GM12878 (cell line): Measurements from ENCODE around the gene ZNF777. TPM values are rescaled to one million over a fixed set of nuclear protein-coding genes. Genes with fewer than 3 reads are reported as not detected.

Source experiments
- ATAC-seq: fragments of 200-7000 bp; cut with Tn5 transposase; 3 replicates; pipeline ENCODE4 v1.9.1; 2020; ENCODE audit warnings: mild to moderate bottlenecking, moderate library complexity
- BruUV-seq: library from RNA; stranded (reverse); fragments of 400-500 nt; replicated peaks from 2 replicates; lab custom pipeline; 2021; lab: Mats Ljungman, UMichigan
- CTCF ChIA-PET: fragments of 300-600 bp; sonication (Branson Sonifier 250); formaldehyde crosslinking; extraction: SDS; loops from one replicate; lab custom pipeline; 2021; ENCODE audit warnings: inconsistent platforms; lab: Yijun Ruan, JAX
- POLR2A ChIA-PET: fragments of 350-600 bp; formaldehyde crosslinking; extraction: SDS; loops from one replicate; lab custom pipeline; 2021; ENCODE audit warnings: inconsistent platforms; lab: Charles Lee
- RAD21 ChIA-PET: fragments of 300-600 bp; sonication (Branson Sonifier 250); formaldehyde crosslinking; loops from one replicate; lab custom pipeline; 2023; ENCODE audit warnings: antibody characterized with exemption; ENCODE audit not compliant: unreplicated experiment; lab: Charles Lee
- SMC1A ChIA-PET: fragments of 300-600 bp; sonication (Branson Sonifier 250); formaldehyde crosslinking; loops from one replicate; lab custom pipeline; 2023; ENCODE audit not compliant: unreplicated experiment, uncharacterized antibody; lab: Charles Lee
- DNase-seq: peaks from one replicate; pipeline ENCODE4 v3.0.0-alpha.2; 2011; ENCODE audit warnings: low read depth, low spot score
- FAIRE-seq: peaks from 3 replicates; lab custom pipeline; 2011; peaks lifted over from hg19 to GRCh38; lab: Jason Lieb, UNC
- H2AFZ ChIP-seq: 2 replicates; pipeline ENCODE4 v1.6.0; 2011; ENCODE audit warnings: low read depth, low read length, control low read depth; ENCODE audit not compliant: control insufficient read depth
- H3K27ac ChIP-seq: 2 replicates; pipeline ENCODE4 v1.5.1; 2011; ENCODE audit warnings: control low read depth; ENCODE audit not compliant: control insufficient read depth, insufficient read depth
- H3K27me3 ChIP-seq, 2 experiments: replicated peaks in 1 of 2; 2 replicates each; pipeline versions ENCODE4 v1.6.0 to v1.6.1; 2011; ENCODE audit warnings: low read length in 1 of 2; ENCODE audit not compliant: control insufficient read depth in 2 of 2, insufficient read depth in 2 of 2
- H3K36me3 ChIP-seq, 2 experiments: 2 replicates each; pipeline ENCODE4 v1.5.1; 2011; ENCODE audit warnings: low read length in 1 of 2; ENCODE audit not compliant: control insufficient read depth in 2 of 2, insufficient read depth in 2 of 2
- H3K4me1 ChIP-seq: 2 replicates; pipeline ENCODE4 v1.6.1; 2011; ENCODE audit warnings: mild to moderate bottlenecking, low read length, moderate library complexity, mixed read lengths; ENCODE audit not compliant: control insufficient read depth, insufficient read depth
- H3K4me2 ChIP-seq: 2 replicates; pipeline ENCODE4 v1.6.0; 2011; ENCODE audit warnings: control low read depth; ENCODE audit not compliant: control insufficient read depth, insufficient read depth
- H3K4me3 ChIP-seq: fragments of 200-600 bp; sonication (generic); 2 replicates; pipeline ENCODE4 v1.5.1; 2016
- H3K79me2 ChIP-seq: 2 replicates; pipeline ENCODE4 v1.6.0; 2011; ENCODE audit warnings: low read length; ENCODE audit not compliant: control insufficient read depth, insufficient read depth
- H3K9ac ChIP-seq: 2 replicates; pipeline ENCODE4 v1.8.0; 2011; ENCODE audit warnings: low read length, control low read depth, mixed read lengths; ENCODE audit not compliant: control insufficient read depth, insufficient read depth
- H3K9me3 ChIP-seq: replicated peaks from 3 replicates; pipeline ENCODE4 v1.5.1; 2011; ENCODE audit warnings: mild to moderate bottlenecking, low read length; ENCODE audit not compliant: control insufficient read depth, insufficient read depth
- H4K20me1 ChIP-seq: 2 replicates; pipeline ENCODE4 v1.6.0; 2011; ENCODE audit not compliant: control insufficient read depth, insufficient read depth
- ASH2L ChIP-seq: fragments of 300-600, 200-600 bp; sonication (generic); IDR thresholded peaks from 2 replicates; pipeline ENCODE4 v1.6.1; 2017; ENCODE audit warnings: low read depth, mild to moderate bottlenecking, borderline replicate concordance
- CREM ChIP-seq: IDR thresholded peaks from 2 replicates; pipeline ENCODE4 v1.6.1; 2014; ENCODE audit warnings: antibody characterized with exemption, low read depth
- DPF2 ChIP-seq: fragments of 450-650 bp; IDR thresholded peaks from 2 replicates; pipeline ENCODE4 v1.6.1; 2017; ENCODE audit warnings: mild to moderate bottlenecking
- EED ChIP-seq: sonication (generic); IDR thresholded peaks from 2 replicates; pipeline ENCODE4 v1.6.1; 2016; ENCODE audit warnings: antibody characterized with exemption, low read depth
- EP300 ChIP-seq, 2 experiments: fragments of 150-350 bp in 1 of 2; IDR thresholded peaks; 2 replicates each; pipeline ENCODE4 v1.6.1; 2011 to 2012; ENCODE audit warnings: low read depth in 2 of 2, low read length in 2 of 2, borderline replicate concordance in 1 of 2, improper control_type of control experiment in 1 of 2, inconsistent platforms in 1 of 2; ENCODE audit not compliant: control insufficient read depth in 1 of 2
- ESRRA ChIP-seq: IDR thresholded peaks from 2 replicates; pipeline ENCODE4 v1.6.1; 2012; ENCODE audit warnings: mild to moderate bottlenecking, low read length, improper control_type of control experiment
- GATAD2B ChIP-seq: fragments of 450-650 bp; conservative IDR thresholded peaks from 2 replicates; pipeline ENCODE4 v1.6.1; 2017; ENCODE audit warnings: low read depth, mild to moderate bottlenecking, moderate library complexity
- KAT2A ChIP-seq: conservative IDR thresholded peaks from 2 replicates; pipeline ENCODE4 v1.6.1; 2011; ENCODE audit warnings: low read depth, low read length; ENCODE audit not compliant: control insufficient read depth
- MTA2 ChIP-seq: fragments of 450-650 bp; IDR thresholded peaks from 2 replicates; pipeline ENCODE4 v1.6.1; 2016; ENCODE audit warnings: low read depth, mild to moderate bottlenecking, moderate library complexity
- MYB ChIP-seq: fragments of 150-350 bp; IDR thresholded peaks from 2 replicates; pipeline ENCODE4 v1.6.1; 2014; ENCODE audit warnings: mild to moderate bottlenecking, low read depth, low read length, borderline replicate concordance
- POU2F2 ChIP-seq: IDR thresholded peaks from 3 replicates; pipeline ENCODE4 v1.6.1; 2011; ENCODE audit warnings: low read depth, mild to moderate bottlenecking, low read length, borderline replicate concordance
- PRDM15 ChIP-seq: fragments of 450-650 bp; formaldehyde crosslinking; IDR thresholded peaks from 2 replicates; pipeline ENCODE4 v1.4.0; 2020; ENCODE audit warnings: mild to moderate bottlenecking, moderate library complexity
- RFX5 ChIP-seq: IDR thresholded peaks from 2 replicates; pipeline ENCODE4 v1.6.1; 2011; ENCODE audit warnings: low read depth, low read length, improper control_type of control experiment
- SMARCA5 ChIP-seq: fragments of 450-650 bp; IDR thresholded peaks from 2 replicates; pipeline ENCODE4 v1.6.1; 2017; ENCODE audit warnings: mild to moderate bottlenecking
- YBX1 ChIP-seq: fragments of 450-650 bp; IDR thresholded peaks from 2 replicates; pipeline ENCODE4 v1.6.1; 2016; ENCODE audit warnings: antibody characterized with exemption
- ZBTB40 ChIP-seq: fragments of 450-650 bp; IDR thresholded peaks from 2 replicates; pipeline ENCODE4 v1.6.1; 2016; ENCODE audit warnings: mild to moderate bottlenecking, moderate library complexity, borderline replicate concordance
- WGBS: methylation state at CpG from one replicate; pipeline ENCODE4 v1.1.6; 2016; ENCODE audit warnings: low lambda C conversion rate; ENCODE audit not compliant: insufficient replicate concordance, insufficient coverage; ENCODE audit errors: missing lambda C conversion rate; 5-methylcytosine and 5-hydroxymethylcytosine counted together
- in situ Hi-C: fragments of 300-500 bp; cut with MboI; formaldehyde crosslinking; loops from 9 replicates; pipeline ENCODE4 v1.14.3; 2018; ENCODE audit warnings: mixed read lengths
- intact Hi-C: fragments of 100-400 bp; cut with micrococcal nuclease; formaldehyde crosslinking; loops from one replicate; pipeline ENCODE4 v1.14.2; 2022; ENCODE audit not compliant: unreplicated experiment
- polyA plus RNA-seq, 11 experiments: library from polyadenylated mRNA; depleted of rRNA in 4 of 11; unstranded in 6 of 11; stranded (reverse) in 5 of 11; fragments of >200 nt; fragmentation: Nextera tagmentation in 4 of 11; fragmentation: Illumina TruSeq in 1 of 11; extraction: Ambion mirVana in 4 of 11; extraction: Trizol in 1 of 11; gene quantifications; 1 replicate in 1 of 11; 2 replicates in 10 of 11; pipeline versions ENCODE4 v1.2.1 to v1.2.3, GENCODE V29; 2011 to 2016; ENCODE audit warnings: inconsistent platforms in 2 of 11, missing spikeins in 2 of 11, low read depth in 1 of 11
- total RNA-seq, 4 experiments: library from RNA; depleted of rRNA in 3 of 4; stranded (reverse); fragments of >200 nt in 3 of 4; fragmentation: Illumina TruSeq in 1 of 4; extraction: Trizol in 1 of 4; gene quantifications; 2 replicates each; pipeline versions ENCODE4 v1.2.1 to v1.2.3, GENCODE V29; 2013 to 2021

The ZNF777 gene
- total and polyA plus RNA-seq, 10 of the 15 experiments (the other 5 are each of a cell fraction or from before 2014, with no cell fraction given), result 0.03 to 16.0 (median 3.7) TPM

- H4K20me1 ChIP-seq, result no peaks in the 10 kb centered on the region
- H3K27ac ChIP-seq, result no peak overlapping the region
- no peaks in the 10 kb centered on the region for H3K79me2 ChIP-seq
- no peak for TF ChIP-seq EP300 (IDR thresholded peaks at IDR 0.05; ENCODE audit: borderline replicate concordance in 1 of 2, control insufficient read depth in 1 of 2, low read depth in 2 of 2, low read length in 2 of 2)
- TF ChIP-seq SMARCA5, result no peak
- no peak for TF ChIP-seq PRDM15 (CRISPR knock-in tag)
- TF ChIP-seq ESRRA, result no peak
- no peak for TF ChIP-seq MTA2
- TF ChIP-seq DPF2, result no peak
- no peak for TF ChIP-seq GATAD2B
- TF ChIP-seq POU2F2, result no peak
- no peak for TF ChIP-seq ZBTB40
- TF ChIP-seq RFX5, result no peak
- TF ChIP-seq CREM, result no peak
- no peak for TF ChIP-seq EED
- no peak for TF ChIP-seq YBX1
- no peak for TF ChIP-seq MYB
- TF ChIP-seq ASH2L, result no peak
- TF ChIP-seq KAT2A, result no peak
- intact Hi-C loops (no loop called here), in situ Hi-C loops (no loop called here)
- DNase-seq, result no peak
- ChIA-PET POLR2A (no interaction called here), CTCF (no interaction called here), RAD21 (no interaction called here), SMC1A (no interaction called here)
- ATAC-seq, result no peak
- H3K36me3 ChIP-seq, result peaks cover 4 to 26% of the 10 kb centered on the region in 2 experiments; a peak in 3 of 4 replicates
- H3K4me2 ChIP-seq, result no peak overlapping the region
- no peak overlapping the region for H3K9ac ChIP-seq
- no peaks in the 10 kb centered on the region; the same call in 2 of the 3 replicates for H3K9me3 ChIP-seq
- no peak overlapping the region for H3K4me3 ChIP-seq
- no peaks in the 10 kb centered on the region for H3K27me3 ChIP-seq
- H3K4me1 ChIP-seq, result no peaks in the 10 kb centered on the region
- no peak overlapping the region for H2AFZ ChIP-seq
- FAIRE-seq, result no peak
- no TSS peak for BruUV-seq
- 96% methylated on average over 18 of the region's 18 CpGs for WGBS
Observed at GRCh38 chr7:149477494-149478443, 16.9 kb upstream of the ZNF777 start.
